Naive thymus-derived CD4-positive, alpha-beta T cell (primary cell): ENCODE measurements around the gene TMPRSS12. TPM values are rescaled to one million over a fixed set of nuclear protein-coding genes. Genes with fewer than 3 reads are reported as not detected.

Experiments
- ATAC-seq: fragments of 150-1000 bp; cut with Tn5 transposase; 2 replicates; pipeline ENCODE4 v1.10.0; 2021; ENCODE audit warnings: mild to moderate bottlenecking, moderate library complexity
- CTCF ChIA-PET: fragments of 350-600 bp; sonication (Branson Sonifier 250); formaldehyde crosslinking; loops from one replicate; lab custom pipeline; 2021; ENCODE audit warnings: antibody characterized with exemption; lab: Charles Lee
- POLR2A ChIA-PET: fragments of 350-600 bp; sonication (Branson Sonifier 250); formaldehyde crosslinking; loops from one replicate; lab custom pipeline; 2021; ENCODE audit warnings: antibody characterized with exemption, inconsistent platforms; lab: Charles Lee
- DNase-seq, 9 donors: peaks; one replicate each; pipeline versions ENCODE4 v3.0.0 to v3.0.0-alpha.2; 2020 to 2022; ENCODE audit warnings: mixed read lengths in 1 of 9
- H3K27ac ChIP-seq: one replicate; pipeline ENCODE4 v1.7.0; 2013; ENCODE audit warnings: mild to moderate bottlenecking, low read depth, low read length, moderate library complexity
- H3K27me3 ChIP-seq, 2 donors: one replicate each; pipeline ENCODE4 v1.7.0; 2013; ENCODE audit warnings: low read length in 2 of 2, mild to moderate bottlenecking in 2 of 2, moderate library complexity in 2 of 2; ENCODE audit not compliant: control insufficient read depth in 2 of 2, insufficient read depth in 2 of 2
- H3K36me3 ChIP-seq, 3 experiments: 1 replicate in 2 of 3; 2 replicates in 1 of 3; pipeline ENCODE4 v1.7.0; 2013; ENCODE audit warnings: low read length in 3 of 3, mild to moderate bottlenecking in 3 of 3, moderate library complexity in 1 of 3; ENCODE audit not compliant: insufficient read depth in 3 of 3, control insufficient read depth in 2 of 3
- H3K4me1 ChIP-seq, 2 donors: one replicate each; pipeline ENCODE4 v1.7.0; 2013; ENCODE audit warnings: low read length in 2 of 2, mild to moderate bottlenecking in 2 of 2, moderate library complexity in 1 of 2; ENCODE audit not compliant: control insufficient read depth in 2 of 2, insufficient read depth in 2 of 2
- H3K4me3 ChIP-seq: 2 replicates; pipeline ENCODE4 v1.7.0; 2013; ENCODE audit warnings: mild to moderate bottlenecking, low read length
- H3K9me3 ChIP-seq, 3 experiments: 1 replicate in 2 of 3; 2 replicates in 1 of 3; pipeline ENCODE4 v1.7.0; 2013; ENCODE audit warnings: low read length in 3 of 3; ENCODE audit not compliant: control insufficient read depth in 2 of 3
- H3K27ac Mint-ChIP-seq, 9 donors: one replicate each; pipeline ENCODE4 v1.8.0; 2020 to 2022; ENCODE audit warnings: mixed read lengths in 9 of 9, mild to moderate bottlenecking in 8 of 9, moderate library complexity in 5 of 9, inconsistent platforms in 2 of 9
- H3K27me3 Mint-ChIP-seq, 5 donors: one replicate each; pipeline ENCODE4 v1.8.0; 2021 to 2022; ENCODE audit warnings: mixed read lengths in 5 of 5, mild to moderate bottlenecking in 1 of 5
- H3K36me3 Mint-ChIP-seq, 5 donors: one replicate each; pipeline ENCODE4 v1.8.0; 2020 to 2022; ENCODE audit warnings: mixed read lengths in 5 of 5, mild to moderate bottlenecking in 3 of 5, inconsistent platforms in 1 of 5
- H3K4me1 Mint-ChIP-seq, 7 donors: one replicate each; pipeline ENCODE4 v1.8.0; 2020 to 2022; ENCODE audit warnings: mixed read lengths in 7 of 7, mild to moderate bottlenecking in 3 of 7, inconsistent platforms in 1 of 7
- H3K4me3 Mint-ChIP-seq, 10 donors: one replicate each; pipeline ENCODE4 v1.8.0; 2020 to 2022; ENCODE audit warnings: mild to moderate bottlenecking in 10 of 10, mixed read lengths in 10 of 10, moderate library complexity in 6 of 10, inconsistent platforms in 2 of 10
- H3K9me3 Mint-ChIP-seq, 11 donors: one replicate each; pipeline ENCODE4 v1.8.0; 2020 to 2022; ENCODE audit warnings: mixed read lengths in 11 of 11, mild to moderate bottlenecking in 4 of 11, inconsistent platforms in 1 of 11, moderate library complexity in 1 of 11
- intact Hi-C, 2 donors: fragments of 100-400 bp; cut with micrococcal nuclease; formaldehyde crosslinking; loops; one replicate each; pipeline ENCODE4 v1.15.1; 2023
- polyA plus RNA-seq, 2 donors: library from polyadenylated mRNA; unstranded; fragments of 300-500 nt; fragmentation: Illumina TruSeq; gene quantifications; one replicate each; pipeline ENCODE4 v1.2.3, GENCODE V29; 2021
- total RNA-seq, 6 experiments: library from RNA in 5 of 6; stranded (reverse) in 5 of 6; gene quantifications; 1 replicate in 5 of 6; 2 replicates in 1 of 6; pipeline ENCODE4 v1.2.3 and lab custom pipeline; 2021 to 2026

The TMPRSS12 gene
- total and polyA plus RNA-seq, 7 experiments from 2014 or later: not detected

DNA sequence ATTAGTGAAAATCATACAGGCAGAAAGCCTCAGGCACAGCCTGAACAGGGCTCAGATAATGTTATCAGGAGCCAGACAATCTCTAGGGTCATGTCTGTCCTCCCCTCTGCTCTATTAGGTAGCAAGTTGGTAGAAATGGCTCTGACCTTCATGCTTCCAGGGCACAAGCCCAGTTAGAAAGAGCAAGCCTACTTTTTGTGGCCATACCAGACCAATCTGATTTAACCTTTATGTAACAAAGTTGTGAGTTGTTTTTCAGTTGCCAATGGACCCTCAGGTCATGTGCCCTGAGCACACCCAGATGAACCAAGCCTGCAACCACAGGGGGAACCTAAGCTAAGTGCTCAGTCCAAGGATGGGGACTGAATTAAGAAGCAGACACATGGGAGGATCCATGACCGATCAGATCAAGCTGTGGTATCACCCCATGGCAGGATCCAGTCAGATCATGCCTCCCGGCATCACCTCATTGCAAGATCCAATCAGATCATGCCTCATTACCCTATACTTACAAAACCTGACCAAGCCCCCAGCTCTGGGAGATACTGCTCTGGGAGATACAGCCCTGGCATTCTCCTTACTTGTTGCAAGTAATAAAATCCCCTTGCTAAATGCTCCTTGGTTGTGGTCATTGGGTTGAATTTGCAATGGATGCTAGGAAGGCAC, 90.9 kb downstream of the TMPRSS12 start:
- Histone ChIP-seq H3K4me1 (no peaks in the 10 kb centered on the region), H3K9me3 (peaks cover 0 to 14% (median 0%) of the 10 kb centered on the region in 3 experiments), H3K36me3 (no peaks in the 10 kb centered on the region), H3K4me3 (no peak overlapping the region), H3K27ac (no peak overlapping the region), H3K27me3 (no peaks in the 10 kb centered on the region)
- Mint-ChIP-seq H3K27me3 (no peaks in the 10 kb centered on the region), H3K36me3 (peaks cover 6 to 14% (median 7%) of the 10 kb centered on the region in 5 donors), H3K4me3 (no peak overlapping the region), H3K4me1 (peaks cover 0 to 12% (median 0%) of the 10 kb centered on the region in 7 donors), H3K9me3 (peaks cover 1 to 8% (median 6%) of the 10 kb centered on the region in 11 donors), H3K27ac (no peak overlapping the region)
- ATAC-seq (no peak), DNase-seq (no peak)
- ChIA-PET CTCF (no interaction called here), POLR2A (no interaction called here)
- intact Hi-C loops: no loop called here

DNA sequence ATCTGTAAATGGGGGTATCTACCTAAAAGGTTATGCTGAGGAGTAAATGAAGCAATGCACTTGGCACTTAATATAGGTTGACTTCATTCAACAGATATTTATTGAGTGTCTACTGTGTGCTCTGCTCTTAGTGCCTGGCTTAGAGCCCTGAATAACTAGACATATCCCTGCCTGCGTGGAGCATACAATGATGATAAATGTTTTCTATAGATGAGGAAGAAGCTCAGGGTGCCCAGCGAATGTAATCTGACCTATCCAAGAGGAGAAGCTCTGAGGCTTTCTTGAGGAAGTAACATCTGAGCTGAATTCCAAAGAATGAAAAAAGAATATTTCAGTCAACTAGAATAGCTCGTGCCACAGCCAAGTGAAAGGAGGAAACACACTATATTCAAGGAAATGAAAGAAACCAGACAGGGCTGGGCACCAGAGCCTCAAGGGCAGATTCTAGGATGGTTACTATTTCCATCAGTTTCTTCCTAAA, 91.7 kb downstream of the TMPRSS12 start:
- Histone ChIP-seq H3K4me3 (no peak overlapping the region), H3K9me3 (peaks cover 0 to 14% (median 0%) of the 10 kb centered on the region in 3 experiments), H3K27ac (no peak overlapping the region), H3K4me1 (no peaks in the 10 kb centered on the region), H3K27me3 (no peaks in the 10 kb centered on the region), H3K36me3 (no peaks in the 10 kb centered on the region)
- ChIA-PET POLR2A (interaction anchor here (0.6 kb wide), 1 partner anchor 155 kb away, joined by 3 read pairs; no protein-coding TSS in a partner anchor), CTCF (no interaction called here)
- Mint-ChIP-seq H3K27me3 (no peaks in the 10 kb centered on the region), H3K27ac (no peak overlapping the region), H3K4me3 (no peak overlapping the region), H3K36me3 (peaks cover 7 to 17% (median 12%) of the 10 kb centered on the region in 5 donors), H3K9me3 (peaks cover 1 to 12% (median 9%) of the 10 kb centered on the region in 11 donors), H3K4me1 (peaks cover 0 to 9% (median 0%) of the 10 kb centered on the region in 7 donors)
- intact Hi-C loops: no loop called here
- ATAC-seq: peak; percentile 44
- no peak for DNase-seq

DNA sequence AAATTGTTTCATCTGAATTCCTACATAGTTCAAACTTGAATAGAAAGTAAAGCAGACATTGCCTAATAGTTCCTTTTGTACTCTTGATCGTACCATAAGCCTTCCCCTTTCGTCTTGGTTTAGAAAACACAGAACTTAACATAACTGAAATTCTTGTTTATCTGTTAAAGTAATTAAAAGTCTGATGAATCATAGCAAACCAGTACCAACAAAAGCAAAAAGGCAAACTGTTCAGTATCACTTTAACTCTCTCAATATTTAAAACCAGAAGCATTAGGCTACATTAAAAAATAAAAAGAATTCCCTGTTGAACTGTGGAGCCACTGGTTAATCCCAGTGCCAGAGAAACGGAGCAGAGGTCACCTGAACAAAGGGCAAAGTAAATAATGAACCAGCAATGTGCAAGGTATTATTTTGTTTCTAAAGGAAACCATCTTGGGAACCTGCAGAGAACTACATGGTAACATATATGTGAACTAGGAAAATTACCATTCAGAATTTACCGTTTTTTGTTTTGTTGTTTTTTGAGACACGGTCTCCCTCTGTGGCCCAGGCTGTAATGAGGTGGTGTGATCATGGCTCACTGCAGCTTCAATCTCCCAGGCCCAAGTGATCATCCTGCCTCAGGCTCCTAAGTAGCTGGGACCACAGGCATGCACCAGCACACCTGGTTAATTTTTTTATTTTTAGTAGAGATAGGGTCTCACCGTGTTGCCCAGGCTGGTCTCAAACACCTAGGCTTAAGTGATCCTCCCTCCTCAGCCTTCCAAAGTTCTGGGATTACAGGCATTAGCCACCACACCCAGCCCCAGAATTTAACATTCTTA, 92.5 kb downstream of the TMPRSS12 start:
- ChIA-PET POLR2A (no interaction called here), CTCF (no interaction called here)
- no peaks in the 10 kb centered on the region for H3K36me3 ChIP-seq
- DNase-seq (no peak), ATAC-seq (no peak)
- Mint-ChIP-seq H3K4me3 (no peak overlapping the region), H3K36me3 (peaks cover 7 to 21% (median 18%) of the 10 kb centered on the region in 5 donors), H3K4me1 (peaks cover 0 to 9% (median 0%) of the 10 kb centered on the region in 7 donors), H3K27ac (no peak overlapping the region), H3K9me3 (peaks cover 1 to 14% (median 9%) of the 10 kb centered on the region in 11 donors), H3K27me3 (no peaks in the 10 kb centered on the region)
- no peaks in the 10 kb centered on the region for H3K27me3 ChIP-seq
- H3K4me3 ChIP-seq: no peak overlapping the region
- no peaks in the 10 kb centered on the region for H3K4me1 ChIP-seq
- H3K9me3 ChIP-seq: peaks cover 0 to 14% (median 0%) of the 10 kb centered on the region in 3 experiments
- intact Hi-C loops: no loop called here
- H3K27ac ChIP-seq: no peak overlapping the region

DNA sequence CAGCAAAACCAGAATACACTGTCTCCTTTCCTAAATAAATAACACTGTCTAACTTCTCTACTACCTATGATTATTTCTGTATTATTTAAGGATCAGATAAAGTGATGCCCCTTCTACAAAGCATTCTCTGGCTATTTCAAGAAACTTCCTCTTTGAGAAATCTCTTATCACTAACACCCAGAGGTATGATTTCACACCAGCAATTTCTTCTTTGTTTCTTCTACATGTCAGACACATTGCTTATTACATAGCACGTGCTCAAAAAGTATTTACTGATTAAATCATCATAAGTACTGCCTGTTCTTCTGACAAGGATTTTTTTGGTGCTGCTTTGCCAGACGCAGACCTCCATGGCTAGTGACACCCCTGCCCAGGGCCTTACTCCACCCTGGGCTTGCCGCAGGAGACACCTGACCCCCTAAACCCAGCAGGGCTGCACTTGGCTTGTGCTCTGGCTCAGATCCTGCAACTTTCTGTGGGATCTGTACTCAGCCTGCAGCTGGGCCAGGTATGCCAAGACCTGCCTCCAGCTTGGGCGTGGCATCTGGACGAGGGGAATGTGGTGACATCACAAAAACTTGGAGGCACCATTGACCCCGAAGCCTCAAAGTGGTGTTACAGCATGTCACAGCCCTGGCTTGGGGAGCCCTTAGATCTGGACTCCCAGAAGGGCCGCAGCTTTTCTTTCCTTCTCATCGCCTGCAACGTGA, 94.2 kb downstream of the TMPRSS12 start:
- peak; percentile 27 for ATAC-seq

More for the DNA sequence above, 94.2 kb downstream of the TMPRSS12 start:
- Mint-ChIP-seq H3K4me3 (no peak overlapping the region), H3K4me1 (peaks cover 0 to 9% (median 0%) of the 10 kb centered on the region in 7 donors), H3K27ac (no peak overlapping the region), H3K36me3 (peaks cover 7 to 24% (median 18%) of the 10 kb centered on the region in 5 donors), H3K27me3 (no peaks in the 10 kb centered on the region), H3K9me3 (peaks cover 1 to 14% (median 9%) of the 10 kb centered on the region in 11 donors)
- Histone ChIP-seq H3K9me3 (peaks cover 0 to 14% (median 0%) of the 10 kb centered on the region in 3 experiments), H3K4me1 (no peaks in the 10 kb centered on the region), H3K36me3 (no peaks in the 10 kb centered on the region), H3K4me3 (no peak overlapping the region), H3K27me3 (no peaks in the 10 kb centered on the region), H3K27ac (no peak overlapping the region)
- DNase-seq: no peak
- ChIA-PET POLR2A (no interaction called here), CTCF (no interaction called here)
- intact Hi-C loops: no loop called here

Other genes with a start within 250 kb of the TMPRSS12 start
- gene ATF1, start 78.8 kb upstream of the TMPRSS12 start, total RNA-seq: 10 to 100 TPM; 23.8 to 53.9 (median 51.3) TPM
- gene ATF1, start 78.8 kb upstream of the TMPRSS12 start, polyA plus RNA-seq: 10 to 100 TPM; 47.8 to 53.8 TPM
- gene HIGD1C, start 109.6 kb downstream of the TMPRSS12 start, total RNA-seq: not detected
- gene HIGD1C, start 109.6 kb downstream of the TMPRSS12 start, polyA plus RNA-seq: not detected
- 10 to 100 TPM; 49.3 to 65.4 (median 61.0) TPM for gene SLC11A2, start 183.5 kb downstream of the TMPRSS12 start, total RNA-seq
- gene SLC11A2, start 183.5 kb downstream of the TMPRSS12 start, polyA plus RNA-seq: 10 to 100 TPM; 14.0 to 24.6 TPM
- gene LETMD1, start 205.4 kb downstream of the TMPRSS12 start, total RNA-seq: 100 to 1,000 TPM in 1 of 5 experiments, 10 to 100 TPM in 4; 58.8 to 101 (median 77.0) TPM
- gene LETMD1, start 205.4 kb downstream of the TMPRSS12 start, polyA plus RNA-seq: 10 to 100 TPM; 32.4 to 42.0 TPM
- 10 to 100 TPM; 20.0 to 38.7 (median 23.4) TPM for gene CSRNP2, start 240.7 kb downstream of the TMPRSS12 start, total RNA-seq
- gene CSRNP2, start 240.7 kb downstream of the TMPRSS12 start, polyA plus RNA-seq: 1 to 10 TPM; 2.7 to 6.9 TPM